HCT116 (cell line): ENCODE measurements around the gene GARS1. TPM values are rescaled to one million over a fixed set of nuclear protein-coding genes. Genes with fewer than 3 reads are reported as not detected.

Source experiments
- ATAC-seq: fragments of 200-7000 bp; cut with Tn5 transposase; 2 replicates; pipeline ENCODE4 v1.9.1; 2020; ENCODE audit warnings: mild to moderate bottlenecking, moderate library complexity
- BruUV-seq: library from RNA; stranded (reverse); fragments of 400-500 nt; replicated peaks from 2 replicates; lab custom pipeline; 2021; lab: Mats Ljungman, UMichigan
- CTCF ChIA-PET: fragments of 300-600 bp; sonication (Branson Sonifier 250); formaldehyde crosslinking; loops from one replicate; lab custom pipeline; 2021; ENCODE audit warnings: antibody characterized with exemption; lab: Charles Lee
- POLR2A ChIA-PET: fragments of 300-600, 350-600 bp; sonication (Branson Sonifier 250); formaldehyde crosslinking; loops from one replicate; lab custom pipeline; 2021; ENCODE audit warnings: antibody characterized with exemption; lab: Charles Lee
- RAD21 ChIA-PET, 2 experiments: fragments of 300-600 bp; sonication (Branson Sonifier 250); formaldehyde crosslinking; loops; one replicate each; lab custom pipeline; 2023; ENCODE audit warnings: low total read pairs in 2 of 2; ENCODE audit not compliant: uncharacterized antibody in 2 of 2, unreplicated experiment in 2 of 2, low non-redundant PET in 1 of 2; lab: Charles Lee
- DNase-seq: peaks from one replicate; pipeline ENCODE4 v3.0.0-alpha.2; 2010; ENCODE audit warnings: low read depth, low spot score
- H2AFZ ChIP-seq: fragments of 200-600 bp; shearing (Covaris generic), sonication (generic); 2 replicates; pipeline ENCODE4 v1.6.1; 2017; ENCODE audit warnings: low read depth, mixed run types, mixed read lengths, antibody characterized with exemption, low read length; ENCODE audit not compliant: poor library complexity, severe bottlenecking
- H3K27ac ChIP-seq: 2 replicates; pipeline ENCODE4 v1.5.1; 2012; ENCODE audit warnings: low read depth, low read length
- H3K27me3 ChIP-seq: fragments of 200-600 bp; sonication (generic); 2 replicates; pipeline ENCODE4 v1.6.1; 2016; ENCODE audit warnings: mixed run types, low read length, mixed read lengths; ENCODE audit not compliant: insufficient read depth
- H3K36me3 ChIP-seq, 2 experiments: fragments of 200-500 bp in 1 of 2; fragments of 200-600 bp in 1 of 2; sonication (Bioruptor generic) in 1 of 2; sonication (generic) in 1 of 2; 2 replicates each; pipeline versions ENCODE4 v1.5.1 to v1.6.1; 2014 to 2016; ENCODE audit warnings: low read length in 2 of 2, inconsistent platforms in 1 of 2, mixed read lengths in 1 of 2, mixed run types in 1 of 2; ENCODE audit not compliant: insufficient read depth in 2 of 2, control insufficient read depth in 1 of 2
- H3K4me1 ChIP-seq, 2 experiments: fragments of 200-600 bp in 1 of 2; sonication (generic) in 1 of 2; 2 replicates each; pipeline versions ENCODE4 v1.5.1 to v1.6.1; 2012 to 2017; ENCODE audit warnings: low read length in 2 of 2, inconsistent platforms in 1 of 2, mild to moderate bottlenecking in 1 of 2, mixed read lengths in 1 of 2, mixed run types in 1 of 2, moderate library complexity in 1 of 2; ENCODE audit not compliant: insufficient read depth in 2 of 2, control insufficient read depth in 1 of 2
- H3K4me2 ChIP-seq: fragments of 200-600 bp; sonication (generic); 2 replicates; pipeline ENCODE4 v1.6.1; 2017; ENCODE audit warnings: mixed run types, low read length, mixed read lengths
- H3K4me3 ChIP-seq, 2 experiments: fragments of 200-600 bp in 1 of 2; sonication (generic) in 1 of 2; replicated peaks in 1 of 2; 2 replicates each; pipeline ENCODE4 v1.5.1; 2011 to 2016; ENCODE audit warnings: low read length in 2 of 2, control low read depth in 1 of 2, low read depth in 1 of 2, mild to moderate bottlenecking in 1 of 2, mixed read lengths in 1 of 2, mixed run types in 1 of 2
- H3K79me2 ChIP-seq: fragments of 200-600 bp; sonication (generic); 2 replicates; pipeline ENCODE4 v1.6.1; 2017; ENCODE audit warnings: mild to moderate bottlenecking, mixed run types, low read length, moderate library complexity, mixed read lengths; ENCODE audit not compliant: insufficient read depth
- H3K9ac ChIP-seq: fragments of 200-600 bp; sonication (generic); 2 replicates; pipeline ENCODE4 v1.6.1; 2016; ENCODE audit warnings: low read length, mixed read lengths
- H3K9me2 ChIP-seq: fragments of 200-600 bp; sonication (generic), shearing (Covaris generic); 2 replicates; pipeline ENCODE4 v1.6.1; 2017; ENCODE audit warnings: mixed run types, mild to moderate bottlenecking, moderate library complexity; ENCODE audit not compliant: insufficient read depth
- H3K9me3 ChIP-seq, 2 experiments: fragments of 200-500 bp in 1 of 2; fragments of 200-600 bp in 1 of 2; sonication (Bioruptor generic) in 1 of 2; sonication (generic) in 1 of 2; 2 replicates each; pipeline ENCODE4 v1.6.1; 2014 to 2017; ENCODE audit warnings: low read length in 2 of 2, mixed read lengths in 2 of 2, inconsistent platforms in 1 of 2, low read depth in 1 of 2, mild to moderate bottlenecking in 1 of 2, mixed run types in 1 of 2, moderate library complexity in 1 of 2; ENCODE audit not compliant: control insufficient read depth in 1 of 2, insufficient read depth in 1 of 2
- H4K20me1 ChIP-seq: fragments of 200-600 bp; sonication (generic), shearing (Covaris generic); 2 replicates; pipeline ENCODE4 v1.6.1; 2017; ENCODE audit warnings: mixed run types, mild to moderate bottlenecking, moderate library complexity; ENCODE audit not compliant: insufficient read depth
- CTCF ChIP-seq, 3 experiments: fragments of 200-600 bp in 1 of 3; sonication (generic) in 1 of 3; IDR thresholded peaks in 2 of 3; conservative IDR thresholded peaks in 1 of 3; 2 replicates each; pipeline ENCODE4 v1.5.1; 2012 to 2017; ENCODE audit warnings: low read depth in 2 of 3, low read length in 2 of 3, antibody characterized with exemption in 1 of 3, borderline replicate concordance in 1 of 3, control low read depth in 1 of 3, mild to moderate bottlenecking in 1 of 3, mixed read lengths in 1 of 3, mixed run types in 1 of 3, moderate library complexity in 1 of 3; ENCODE audit not compliant: insufficient read depth in 1 of 3
- ELF1 ChIP-seq: IDR thresholded peaks from 2 replicates; pipeline ENCODE4 v1.6.1; 2012; ENCODE audit warnings: low read depth, borderline replicate concordance
- EZH2 ChIP-seq: fragments of 200-600 bp; sonication (generic); IDR thresholded peaks from 2 replicates; pipeline ENCODE4 v1.6.1; 2017; ENCODE audit warnings: antibody characterized with exemption, mixed run types
- EZH2phosphoT487 ChIP-seq: fragments of 200-600 bp; IDR thresholded peaks from 2 replicates; pipeline ENCODE4 v1.6.1; 2018; ENCODE audit warnings: antibody characterized with exemption, borderline replicate concordance
- FOSL1 ChIP-seq: IDR thresholded peaks from 2 replicates; pipeline ENCODE4 v1.6.1; 2012; ENCODE audit warnings: low read depth
- MAX ChIP-seq: IDR thresholded peaks from 2 replicates; pipeline ENCODE4 v1.6.1; 2012
- POLR2A ChIP-seq: IDR thresholded peaks from 2 replicates; pipeline ENCODE4 v1.7.0; 2011; ENCODE audit warnings: borderline replicate concordance; ENCODE audit not compliant: insufficient read depth, insufficient read length; ENCODE audit errors: extremely low read depth
- RAD21 ChIP-seq: IDR thresholded peaks from 2 replicates; pipeline ENCODE4 v1.6.1; 2012; ENCODE audit warnings: low read depth, mild to moderate bottlenecking
- SIN3A ChIP-seq: IDR thresholded peaks from 2 replicates; pipeline ENCODE4 v1.6.1; 2012; ENCODE audit warnings: low read depth
- SRF ChIP-seq: IDR thresholded peaks from 2 replicates; pipeline ENCODE4 v1.6.1; 2012; ENCODE audit warnings: low read depth
- TCF7L2 ChIP-seq: IDR thresholded peaks from 2 replicates; pipeline ENCODE4 v1.7.0; 2011; ENCODE audit warnings: borderline replicate concordance, inconsistent platforms; ENCODE audit not compliant: insufficient read depth, insufficient read length; ENCODE audit errors: extremely low read depth
- ZFX ChIP-seq: fragments of 450-650 bp; IDR thresholded peaks from 2 replicates; pipeline ENCODE4 v1.6.1; 2017
- intact Hi-C: fragments of 100-400 bp; cut with micrococcal nuclease; formaldehyde crosslinking; loops from 2 replicates; pipeline ENCODE4 v1.10.0; 2022
- total RNA-seq: library from RNA; stranded (reverse); gene quantifications from one replicate; pipeline ENCODE4 v1.2.1, GENCODE V29; 2021; ENCODE audit not compliant: unreplicated experiment

The GARS1 gene
- total RNA-seq, 1 experiment from 2014 or later: 329 TPM

GRCh38 chr7:30627026-30627425, 32.3 kb downstream of the GARS1 start (continued):
- TF ChIP-seq TCF7L2 (no peak), CTCF (IDR thresholded peaks at IDR 0.05 in 2 of 3, conservative IDR thresholded peaks at IDR 0.05 in 1 of 3; ENCODE audit: borderline replicate concordance in 1 of 3, insufficient read depth in 1 of 3, low read depth in 2 of 3, low read length in 2 of 3) (no peak), FOSL1 (no peak)

DNA sequence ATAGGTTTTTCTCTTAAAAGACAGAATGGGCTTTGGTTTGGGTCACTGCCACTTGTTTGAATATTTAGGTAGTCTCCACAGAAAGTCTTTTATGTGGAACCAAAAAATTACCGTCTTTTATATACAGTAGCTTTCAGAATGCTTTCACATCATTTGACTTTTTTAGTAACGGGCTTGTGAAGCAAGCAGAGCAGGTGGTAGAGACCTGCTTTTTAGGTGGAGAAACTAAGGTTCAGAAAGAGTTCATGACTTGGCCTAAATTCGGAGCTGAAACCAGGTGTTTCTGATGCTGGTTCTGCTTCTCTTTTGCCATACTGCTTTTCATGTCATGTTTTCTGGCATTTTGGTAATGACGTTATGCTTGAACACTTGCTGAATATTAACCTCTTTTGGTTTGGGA, 36.3 kb downstream of the GARS1 start:
- ATAC-seq (no peak), DNase-seq (no peak)
- POLR2A ChIA-PET: no interaction called here
- no peaks in the 10 kb centered on the region for H4K20me1 ChIP-seq
- no peak overlapping the region for H3K4me3 ChIP-seq
- H2AFZ ChIP-seq: no peak overlapping the region
- no peaks in the 10 kb centered on the region for H3K27me3 ChIP-seq
- no peaks in the 10 kb centered on the region for H3K4me1 ChIP-seq
- CTCF ChIA-PET: no interaction called here
- BruUV-seq: no TSS peak
- intact Hi-C loops: loop anchor here (2.0 kb wide), 1 partner anchor 14 kb away; no protein-coding TSS in a partner anchor
- no peaks in the 10 kb centered on the region; the same call in 1 of the 2 replicates for H3K79me2 ChIP-seq
- TF ChIP-seq POLR2A (no peak), ELF1 (no peak), ZFX (no peak), EZH2phosphoT487 (no peak), SIN3A (no peak), RAD21 (no peak), CTCF (IDR thresholded peaks at IDR 0.05 in 2 of 3, conservative IDR thresholded peaks at IDR 0.05 in 1 of 3; ENCODE audit: borderline replicate concordance in 1 of 3, insufficient read depth in 1 of 3, low read depth in 2 of 3, low read length in 2 of 3) (no peak), MAX (no peak), SRF (no peak), EZH2 (no peak), FOSL1 (no peak)
- peaks cover 65 to 71% of the 10 kb centered on the region in 2 experiments; a peak in 3 of 4 replicates for H3K36me3 ChIP-seq
- H3K27ac ChIP-seq: no peak overlapping the region
- H3K9me2 ChIP-seq: no peaks in the 10 kb centered on the region
- H3K9ac ChIP-seq: no peak overlapping the region
- H3K4me2 ChIP-seq: no peak overlapping the region
- H3K9me3 ChIP-seq: no peaks in the 10 kb centered on the region
- RAD21 ChIA-PET: no interaction called here
